ENCODE results near the gene SSBP3.

GRCh38 chr1:54378157-54378873 is 27.9 kb downstream of the SSBP3 start:
- TF ChIP-seq CTCF (IDR thresholded peaks at IDR 0.05) (no peak), POLR2AphosphoS5 (IDR thresholded peaks at IDR 0.05; ENCODE audit: insufficient read depth in 1 of 2, low read depth in 1 of 2) (no peak), POLR2A (IDR thresholded peaks at IDR 0.05) (no peak)
